Activated T-helper 1 cell treated with anti-CD3 and anti-CD28 coated beads, Interleukin-2, amount 50 U/mL, for 16 hours (primary cell): ENCODE data around the gene ALK.

Experiments used
- DNase-seq, 2 donors: peaks; one replicate each; pipeline ENCODE4 v3.0.0-alpha.2; 2020; ENCODE audit warnings: low read depth in 1 of 2, low spot score in 1 of 2

Gene ALK

DNA sequence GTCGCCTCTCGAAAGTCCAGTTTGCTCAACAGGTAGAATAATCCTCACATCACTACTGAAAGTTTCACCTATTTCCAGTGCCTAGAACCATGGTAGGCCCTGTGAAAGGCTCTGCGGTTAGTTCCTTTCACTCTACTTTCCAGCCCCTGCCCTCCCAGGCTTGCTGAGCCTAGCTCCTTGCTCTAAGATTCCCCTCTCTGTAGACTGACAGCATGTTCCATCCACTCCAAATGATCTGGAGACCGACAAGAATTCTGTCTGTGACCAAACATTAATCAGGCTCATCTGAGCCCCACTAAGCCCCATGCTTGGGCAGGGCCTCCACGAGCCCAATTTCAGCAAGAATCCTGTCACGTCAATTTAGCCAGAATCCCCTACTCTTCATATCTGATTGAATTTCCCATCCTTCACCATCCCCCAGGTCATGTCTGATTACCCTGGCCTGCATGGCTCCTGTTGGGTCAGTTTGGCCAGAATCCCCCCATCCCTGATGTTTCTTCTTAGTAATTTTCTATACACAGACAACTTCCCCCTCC is 307.0 kb downstream of the ALK start:
- no peak for DNase-seq

GRCh38 chr2:29613792-29614266 is 307.6 kb downstream of the ALK start:
- no peak for DNase-seq

DNA sequence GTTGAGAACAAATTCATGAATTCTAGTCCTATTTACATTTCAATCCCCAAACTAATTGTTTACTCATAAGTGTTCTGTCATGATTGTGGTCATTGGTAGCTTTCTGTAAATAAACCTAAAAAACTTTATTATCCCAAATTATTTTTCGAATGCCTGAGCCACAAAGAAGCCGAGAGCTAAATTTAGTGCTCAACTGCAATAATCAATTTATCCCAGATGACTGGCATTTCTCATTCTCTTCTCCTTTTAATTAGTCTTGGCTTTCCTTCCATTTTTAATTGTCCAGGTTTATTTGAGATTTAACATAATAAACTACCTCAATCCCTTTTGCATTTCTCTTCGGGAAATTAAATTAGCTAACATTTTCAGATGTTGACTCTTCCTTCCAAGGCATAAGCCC is 308.3 kb downstream of the ALK start:
- no peak for DNase-seq

- DNase-seq = no peak
Observed at GRCh38 chr2:29612568-29612967, 308.8 kb downstream of the ALK start.

DNA sequence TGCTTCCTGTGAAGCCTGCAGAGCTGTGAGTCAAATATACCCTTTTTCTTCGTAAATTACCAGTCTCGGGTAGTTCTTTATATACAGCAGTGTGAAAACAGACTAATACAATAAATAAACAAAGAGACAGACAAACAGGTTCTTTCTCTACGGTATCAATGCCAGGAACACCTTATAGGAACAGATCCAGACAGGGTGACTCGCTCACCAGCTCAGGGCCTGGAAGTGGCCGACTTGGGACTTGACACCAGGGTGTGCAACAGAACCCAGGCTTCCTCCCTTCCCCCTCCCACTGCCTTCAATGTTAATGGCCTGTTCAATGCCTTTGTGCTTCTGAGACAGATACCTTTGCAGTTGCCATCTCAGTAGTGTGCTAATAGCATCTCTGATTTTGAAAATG is 309.5 kb downstream of the ALK start:
- DNase-seq = no peak

- no peak for DNase-seq
Observed at GRCh38 chr2:29611261-29611660, 310.1 kb downstream of the ALK start.

DNA sequence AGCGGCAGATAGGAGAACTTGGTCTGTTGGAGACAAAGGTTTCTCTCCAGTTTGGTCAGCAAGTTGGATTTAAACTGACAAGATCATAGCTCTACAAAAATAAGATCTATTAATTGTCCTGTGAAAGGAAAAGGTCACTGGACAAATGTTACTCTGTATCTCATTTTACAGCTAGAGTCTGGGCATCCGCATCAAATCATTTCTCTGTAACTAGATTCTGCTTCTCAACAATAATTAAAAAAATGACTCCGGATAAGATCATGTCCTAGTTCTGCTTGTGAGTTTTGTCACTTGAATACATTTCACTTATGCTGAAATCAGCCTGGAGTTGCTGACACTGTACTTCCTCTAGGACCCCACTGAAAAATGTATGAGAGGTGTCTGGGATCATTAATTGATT is 310.8 kb downstream of the ALK start:
- no peak for DNase-seq

DNA sequence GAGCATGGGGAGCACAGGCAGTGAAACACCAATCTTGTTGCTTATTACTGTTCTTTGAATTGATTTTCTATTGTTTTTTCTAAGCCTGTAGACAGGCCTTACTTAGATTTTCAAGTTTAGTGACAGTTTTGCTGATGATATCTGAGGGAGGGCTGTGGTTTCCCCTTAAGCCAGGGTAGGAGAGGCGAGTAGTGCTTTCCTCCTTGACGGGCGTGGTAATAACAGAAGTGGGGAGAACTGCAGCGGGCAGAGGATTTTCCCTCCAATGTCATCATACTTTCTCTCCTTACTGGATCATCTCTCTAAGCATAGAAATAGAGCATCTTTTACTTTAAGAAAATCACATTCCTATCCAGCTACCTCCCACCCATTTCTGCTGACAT is 314.4 kb downstream of the ALK start:
- DNase-seq = no peak

DNA sequence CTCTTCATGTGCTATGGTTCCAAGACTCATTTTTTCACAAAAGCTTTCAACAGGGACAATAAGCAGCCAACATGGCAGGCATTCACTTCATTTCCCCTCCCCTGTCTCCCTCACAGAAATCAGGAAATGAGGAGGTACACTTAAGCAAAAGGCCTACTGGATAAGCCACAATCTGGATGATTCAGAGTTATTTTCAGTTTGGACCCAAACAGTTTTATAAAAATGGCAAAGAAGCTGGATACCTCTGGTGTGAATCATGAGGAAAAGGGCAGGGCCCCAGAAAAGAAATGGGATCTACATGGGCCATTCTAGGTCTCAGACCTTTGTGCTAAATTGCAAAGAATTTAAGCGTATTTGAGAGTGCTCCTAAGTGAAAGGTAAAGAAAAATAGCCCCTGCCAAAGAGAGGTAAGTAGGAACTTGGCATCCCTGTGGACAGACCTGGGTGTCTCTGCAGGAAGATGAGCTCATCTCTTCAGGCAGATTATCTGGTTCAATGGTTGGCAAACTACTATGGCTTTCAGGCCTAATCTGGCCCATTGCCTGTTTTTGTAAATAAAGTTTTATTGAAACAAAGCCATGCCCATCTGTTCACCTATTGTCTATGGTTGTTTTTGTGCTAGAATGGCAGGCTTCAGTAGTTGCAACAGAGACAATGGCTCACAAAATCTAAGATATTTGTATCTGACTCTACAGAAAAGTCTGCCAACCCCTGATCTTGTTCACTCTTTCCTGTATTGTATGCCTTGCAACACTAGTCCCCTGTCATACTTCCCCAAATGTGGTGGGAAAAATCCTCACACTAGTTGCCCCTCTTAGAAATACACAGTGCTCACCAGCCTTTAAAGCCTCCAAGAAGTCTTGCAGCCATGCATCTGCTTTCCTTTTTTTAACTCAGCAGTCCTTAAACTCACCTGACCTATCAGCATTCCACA is 315.0 kb downstream of the ALK start:
- no peak for DNase-seq

GRCh38 chr2:29603341-29603740 is 318.0 kb downstream of the ALK start:
- no peak for DNase-seq

DNA sequence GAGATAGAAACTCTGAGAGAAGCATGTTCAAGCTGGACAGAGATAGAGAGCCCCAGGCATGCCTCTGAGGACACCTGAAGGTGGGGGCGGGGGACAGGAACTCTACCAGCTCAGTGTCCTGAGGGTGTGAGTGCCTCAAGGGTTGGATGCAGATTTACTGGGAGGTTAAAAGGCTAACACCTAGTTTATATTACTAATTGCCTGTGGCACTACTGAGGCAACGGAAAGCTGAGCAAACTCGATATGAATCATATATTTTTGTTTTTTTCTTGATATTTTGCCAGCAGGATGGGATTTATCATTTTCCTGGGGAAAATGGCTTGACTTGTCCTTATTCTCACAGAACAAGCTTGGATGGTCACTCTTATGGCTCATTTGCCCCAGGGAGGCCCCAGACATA is 319.5 kb downstream of the ALK start:
- no peak for DNase-seq

DNA sequence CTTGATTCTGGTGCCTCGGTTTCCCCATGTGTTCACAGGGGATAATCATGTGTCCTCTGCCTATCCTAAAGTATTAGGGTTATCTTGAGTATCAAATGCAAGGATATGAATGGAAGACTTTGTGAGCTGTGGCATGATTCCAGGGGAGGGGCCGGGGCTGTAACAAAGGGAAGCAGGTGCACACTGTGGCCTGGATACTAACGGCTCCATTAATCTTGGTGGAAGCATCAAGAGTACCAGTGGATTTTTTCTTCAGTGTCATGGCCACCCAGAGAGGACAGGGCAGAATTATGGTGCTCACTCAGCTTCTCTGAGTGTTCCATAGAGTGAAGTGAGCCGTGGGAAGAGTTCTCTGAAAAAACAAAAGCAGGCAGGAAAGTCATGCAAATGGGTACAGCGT is 320.1 kb downstream of the ALK start:
- DNase-seq = no peak

DNA sequence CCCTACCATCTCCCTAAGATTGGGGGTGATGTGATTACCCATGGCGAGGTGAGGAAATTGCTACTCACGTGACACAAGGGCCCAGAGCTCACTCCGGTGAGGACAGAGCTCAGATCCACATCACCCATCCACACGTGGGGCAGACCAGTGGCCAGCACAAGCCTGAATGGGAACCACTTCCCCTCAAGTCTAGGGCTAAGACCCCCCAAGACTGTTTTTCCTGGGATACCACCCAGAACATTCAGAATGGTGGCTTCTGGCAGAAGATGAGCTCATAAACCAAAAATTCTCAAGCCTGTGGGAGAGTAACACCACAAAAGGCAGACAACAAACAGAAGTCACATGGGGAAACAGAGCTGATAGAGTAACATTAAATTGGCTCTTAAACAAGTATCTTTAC is 321.4 kb downstream of the ALK start:
- no peak for DNase-seq

DNA sequence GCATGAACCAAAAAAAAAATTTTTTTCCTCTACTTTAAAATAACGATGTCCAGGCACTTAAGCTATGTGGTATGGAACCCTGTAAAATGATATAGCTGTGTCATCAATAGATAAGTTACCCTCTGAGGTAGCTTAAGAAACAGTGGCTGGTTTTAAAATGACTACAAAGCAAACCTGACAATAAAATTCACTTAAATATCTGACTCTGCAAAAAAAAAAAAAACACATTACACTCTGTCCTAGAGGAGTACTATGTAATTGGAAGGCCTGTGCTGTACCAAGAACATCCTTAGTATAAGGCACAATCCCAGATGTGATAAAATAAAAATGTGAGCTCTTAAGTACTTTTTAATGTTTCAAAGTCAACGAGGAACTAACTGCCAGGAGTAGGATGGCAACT is 322.4 kb downstream of the ALK start:
- DNase-seq = no peak

DNA sequence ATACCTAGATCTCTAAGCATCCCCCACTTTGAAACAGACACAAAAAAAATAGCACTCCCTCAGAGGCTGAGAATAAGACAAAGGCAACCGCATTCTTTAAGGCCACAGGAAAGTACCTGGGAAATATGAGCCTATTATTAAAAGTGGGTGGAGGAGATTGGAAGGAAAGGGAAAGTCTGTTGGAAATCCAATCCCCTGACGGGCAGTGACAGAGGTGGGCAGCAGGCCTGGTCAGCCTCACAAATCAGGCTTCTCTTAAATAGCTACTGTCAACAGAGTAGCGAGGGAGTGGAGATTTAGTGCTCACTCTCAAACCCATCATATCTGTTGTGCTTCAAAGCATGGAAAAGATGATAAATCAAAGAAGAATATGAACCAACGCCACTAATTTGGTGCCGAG is 324.4 kb downstream of the ALK start:
- no peak for DNase-seq

- no peak for DNase-seq
Observed at GRCh38 chr2:29596584-29596983, 324.8 kb downstream of the ALK start.

- no peak for DNase-seq
Observed at GRCh38 chr2:29591600-29591999, 329.8 kb downstream of the ALK start.

DNA sequence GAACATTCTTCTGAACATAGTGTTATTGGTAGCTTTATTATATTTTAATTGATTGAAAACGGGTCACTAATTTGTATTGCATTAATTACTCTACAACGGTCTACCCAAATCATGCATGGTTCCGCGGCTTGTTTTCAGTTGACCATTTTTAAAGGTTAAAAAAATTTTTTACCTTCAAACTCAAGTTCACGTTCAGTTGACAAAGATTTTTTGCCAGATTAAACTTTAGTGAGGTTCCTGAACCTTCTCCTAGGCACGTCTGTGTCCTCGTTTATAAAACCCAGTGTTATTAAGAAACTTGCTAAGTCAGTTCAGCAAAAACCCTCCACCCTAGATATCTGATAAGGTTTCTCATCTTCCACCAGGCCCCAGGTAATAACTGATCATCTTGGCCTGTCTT is 331.2 kb downstream of the ALK start:
- no peak for DNase-seq

- no peak for DNase-seq
Observed at GRCh38 chr2:29589440-29590103, 331.8 kb downstream of the ALK start.

GRCh38 chr2:29587402-29588190 is 333.8 kb downstream of the ALK start:
- DNase-seq = no peak

GRCh38 chr2:29586919-29587318 is 334.5 kb downstream of the ALK start:
- no peak for DNase-seq
